Putamen (tissue), 1 donor: Measurements from ENCODE around the gene CSF1R.

Source experiments
- DNase-seq: peaks from one replicate; pipeline ENCODE4 v3.0.0-alpha.2; 2016; ENCODE audit warnings: low spot score

The CSF1R gene

GRCh38 chr5:150085950-150086715, at the start of gene CSF1R:
TSS of gene CSF1R (minus strand) at chr5:150086554. CDS start at chr5:150086427, 127 bp downstream.
- DNase-seq: no peak

DNA sequence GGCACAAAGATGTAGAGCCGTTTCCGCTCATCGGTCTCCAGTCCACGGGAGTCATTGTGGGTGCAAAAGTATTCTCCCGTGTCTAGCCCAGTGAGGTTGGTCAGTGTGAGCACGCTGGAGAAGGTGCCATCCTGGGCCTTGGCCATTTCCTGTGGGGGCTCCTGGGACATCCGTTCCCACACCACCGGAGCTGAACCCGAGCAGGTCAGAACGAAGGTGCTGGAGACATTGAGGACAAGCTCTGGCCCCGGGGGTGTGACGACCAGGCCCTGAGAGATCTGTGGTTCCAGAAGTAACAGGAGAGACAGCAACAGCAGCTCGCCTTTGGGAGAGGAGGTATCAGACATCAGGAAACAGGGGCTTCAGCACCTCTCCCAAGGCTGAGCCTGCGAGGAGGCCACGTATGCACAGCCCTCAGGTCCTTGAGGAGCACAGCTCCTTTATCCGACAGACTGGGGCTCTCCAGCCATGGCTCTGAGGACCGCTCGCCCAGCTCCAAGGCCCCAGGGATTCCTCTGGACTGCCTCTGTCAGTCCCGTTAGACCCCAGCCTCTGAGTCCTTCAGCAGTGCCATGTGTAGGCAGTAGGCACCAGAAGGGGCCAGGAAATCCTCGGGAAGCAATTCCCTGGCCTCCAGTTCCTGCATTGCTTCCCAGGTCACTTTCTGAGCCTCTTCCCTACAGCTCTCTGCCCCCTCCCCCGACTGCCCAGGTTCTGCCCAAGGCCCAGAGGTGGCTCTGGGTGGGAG, 49.4 kb upstream of the CSF1R start:
- DNase-seq: no peak

- DNase-seq: no peak
Observed at GRCh38 chr5:150134198-150134588, 47.8 kb upstream of the CSF1R start.

DNA sequence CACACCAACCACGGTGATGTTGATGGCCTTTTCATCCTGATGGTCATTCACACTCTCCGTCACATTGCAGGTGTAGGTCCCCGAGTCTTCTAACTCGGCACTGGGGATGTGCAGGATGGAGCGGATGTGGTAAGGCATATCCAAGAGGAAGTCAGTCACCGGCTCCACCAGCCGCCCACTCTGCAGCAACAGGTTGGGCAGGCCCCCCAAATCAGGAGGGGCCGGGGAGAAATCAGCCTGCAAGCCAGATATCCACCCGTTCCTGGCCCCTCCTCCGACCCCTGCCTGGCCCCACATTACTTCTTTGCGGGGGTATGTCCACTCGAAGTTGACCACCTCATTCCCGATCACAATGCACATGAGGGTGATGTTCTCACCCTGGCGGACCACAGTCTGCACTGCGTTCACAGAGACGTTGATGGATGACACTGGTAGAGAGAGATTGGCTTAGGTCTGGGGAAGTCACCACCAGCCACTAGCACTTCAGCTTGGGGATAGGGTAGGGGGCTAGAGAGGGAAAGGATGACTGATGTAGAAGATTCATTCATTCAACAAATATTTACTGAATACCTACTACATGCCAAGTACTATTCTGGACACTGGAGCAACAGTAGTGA, 47.3 kb upstream of the CSF1R start:
- no peak for DNase-seq

GRCh38 chr5:150132740-150133139, 46.4 kb upstream of the CSF1R start:
- no peak for DNase-seq

DNA sequence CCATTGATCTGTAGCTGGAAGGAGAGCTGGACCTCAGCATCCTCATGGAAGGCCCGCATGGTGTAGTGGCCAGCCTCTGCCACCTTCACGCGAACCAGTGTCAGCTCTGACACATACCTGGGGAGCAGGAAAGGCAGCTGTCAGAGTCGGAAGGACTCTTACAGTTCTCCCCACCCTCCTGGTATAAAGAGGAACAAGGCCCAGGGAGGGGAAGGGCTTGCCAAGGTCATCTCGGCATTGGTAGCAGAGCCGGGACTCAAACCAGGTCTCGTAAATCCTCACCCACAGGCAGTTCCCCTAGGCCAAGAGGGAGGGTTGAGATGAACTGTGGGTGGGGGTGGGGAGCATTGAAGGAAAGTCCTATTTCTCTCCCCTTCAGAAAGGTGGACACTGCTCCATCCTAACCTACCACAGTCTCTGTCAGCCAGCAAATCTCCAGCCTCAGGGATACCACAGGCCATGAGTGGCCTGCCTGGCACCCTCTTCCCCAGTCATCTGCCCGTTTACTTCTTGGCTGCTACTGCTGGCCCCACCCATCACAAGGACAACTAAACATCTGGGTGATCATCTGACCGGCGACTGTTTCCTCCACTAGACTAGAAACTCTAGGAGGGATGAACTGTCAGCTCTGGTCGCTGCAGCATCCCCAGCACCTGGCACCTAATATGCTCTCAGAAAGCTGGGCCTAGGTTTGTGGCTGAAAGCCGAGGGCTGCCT, 45.8 kb upstream of the CSF1R start:
- DNase-seq: no peak

DNA sequence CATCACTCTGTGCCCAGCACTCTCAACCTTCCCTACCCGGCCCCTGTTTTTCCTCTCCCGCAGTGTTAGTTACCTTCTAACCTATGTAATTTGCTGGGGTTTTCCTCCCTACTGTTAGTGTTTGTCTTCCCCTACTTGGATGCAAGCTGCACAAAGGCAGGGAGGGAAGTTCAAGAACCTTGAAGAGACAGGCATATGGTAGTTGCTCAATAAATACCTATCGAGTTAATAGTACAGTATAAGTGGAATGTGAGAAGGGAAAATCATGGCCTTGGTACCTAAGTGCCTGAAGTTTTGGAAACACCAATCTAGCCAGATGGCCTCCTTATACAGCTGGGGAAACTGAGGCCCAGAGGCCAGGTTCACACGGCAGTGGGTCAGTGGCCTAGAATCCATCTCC, 45.1 kb upstream of the CSF1R start:
- no peak for DNase-seq

DNA sequence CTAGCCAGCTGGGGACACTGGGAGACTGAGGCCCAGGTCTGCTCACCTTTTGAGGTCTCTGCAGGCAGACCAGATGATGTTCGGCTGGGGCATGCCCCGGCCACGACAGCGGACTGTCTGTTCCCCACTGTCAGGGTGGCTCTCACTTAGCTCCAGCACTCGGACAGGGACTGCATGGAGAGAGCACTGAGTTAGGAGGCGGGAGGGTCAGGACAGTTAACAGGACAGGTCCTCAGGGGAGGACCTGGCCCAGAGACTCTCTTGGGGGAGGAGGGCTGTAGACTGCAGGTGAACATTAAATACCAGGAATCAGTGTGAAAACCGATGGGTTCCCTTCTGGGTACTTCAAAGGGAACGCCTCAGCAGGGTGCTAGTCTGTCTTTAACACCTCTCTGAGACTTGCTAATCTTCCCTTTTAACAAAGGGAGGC, 44.2 kb upstream of the CSF1R start:
- DNase-seq: no peak

DNA sequence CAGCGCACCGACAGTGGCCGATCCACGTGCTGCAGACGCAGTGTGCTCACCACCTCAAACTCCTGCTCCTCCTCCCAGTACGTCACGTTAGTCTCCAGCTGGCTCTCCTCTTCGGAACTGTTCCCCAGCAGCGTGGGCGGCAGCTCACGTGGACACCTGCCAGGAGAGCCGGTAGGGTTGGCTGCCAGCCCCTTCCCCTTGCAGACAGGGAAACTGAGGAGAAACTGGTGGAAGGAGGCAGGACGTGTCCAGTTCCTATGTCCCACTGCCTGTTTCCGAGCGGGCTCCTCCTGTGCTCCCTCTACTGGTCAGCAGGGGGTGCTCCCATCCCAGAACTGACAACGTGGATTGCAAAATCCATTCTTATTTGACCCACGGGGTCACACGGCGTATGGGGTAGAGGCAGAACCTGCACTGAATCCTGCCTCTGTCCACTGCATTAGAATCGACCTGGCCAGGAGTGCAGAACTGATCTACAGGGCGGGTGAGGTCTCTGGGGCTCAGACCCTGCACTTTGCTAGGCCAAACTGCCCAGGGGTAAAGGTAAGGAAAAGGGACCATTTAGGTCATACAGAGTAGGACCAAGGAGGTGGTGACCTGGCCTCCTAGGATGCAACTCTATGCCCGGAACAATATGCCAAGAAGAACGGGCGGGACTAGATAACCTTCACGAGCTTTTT, 43.6 kb upstream of the CSF1R start:
- DNase-seq: peak; percentile 41

DNA sequence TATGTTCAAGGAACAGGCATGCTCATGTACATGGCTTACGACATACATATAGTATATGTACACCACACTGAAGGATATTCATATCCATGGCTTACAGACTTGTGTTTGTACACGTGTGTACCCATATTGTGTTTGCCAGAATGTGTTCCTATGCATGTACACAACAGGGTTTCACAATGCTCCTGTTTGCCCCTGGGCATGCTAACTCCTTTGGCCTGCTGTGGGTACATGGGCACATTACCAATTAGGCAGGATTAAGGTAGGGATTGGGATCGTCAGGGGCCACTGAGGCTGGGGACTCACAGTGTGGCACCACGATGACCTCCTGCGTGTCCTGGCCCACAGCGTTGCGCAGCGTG, 43.1 kb upstream of the CSF1R start:
- no peak for DNase-seq

- no peak for DNase-seq
Observed at GRCh38 chr5:150126921-150127265, 40.5 kb upstream of the CSF1R start.

DNA sequence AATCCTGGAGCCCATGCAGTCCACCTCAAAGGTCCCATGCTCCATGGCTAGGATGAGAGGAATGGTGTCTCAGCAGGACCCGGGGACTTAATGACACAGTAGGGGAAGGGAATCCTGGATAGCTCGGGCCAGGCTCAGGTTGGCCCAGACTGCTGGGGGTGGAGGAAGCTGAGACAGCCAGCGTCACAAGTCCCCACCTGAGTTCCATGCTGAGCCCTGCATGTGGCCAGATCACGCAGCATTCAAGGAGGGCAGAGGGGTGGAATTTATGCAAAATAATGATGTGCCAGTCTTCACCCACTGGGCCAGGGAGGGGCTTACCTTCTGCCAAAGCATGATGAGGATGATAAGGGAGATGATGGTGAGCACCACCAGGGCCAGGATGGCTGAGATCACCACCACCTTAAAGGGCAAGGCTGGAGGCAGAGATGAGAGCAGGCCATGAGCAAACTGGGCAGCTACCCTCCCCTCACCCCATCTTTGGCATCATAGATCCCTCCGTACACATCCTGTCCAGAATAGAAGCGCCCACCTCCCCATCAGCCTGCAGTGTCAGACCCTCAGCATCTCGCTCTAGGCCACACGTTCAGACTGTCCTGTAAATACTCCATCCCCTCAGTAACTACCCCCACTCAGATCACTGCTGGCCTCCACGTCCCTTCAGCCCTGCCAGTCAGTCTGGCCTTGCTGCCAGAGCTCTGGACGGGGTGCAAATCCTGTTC, 40.0 kb upstream of the CSF1R start:
- DNase-seq: no peak

DNA sequence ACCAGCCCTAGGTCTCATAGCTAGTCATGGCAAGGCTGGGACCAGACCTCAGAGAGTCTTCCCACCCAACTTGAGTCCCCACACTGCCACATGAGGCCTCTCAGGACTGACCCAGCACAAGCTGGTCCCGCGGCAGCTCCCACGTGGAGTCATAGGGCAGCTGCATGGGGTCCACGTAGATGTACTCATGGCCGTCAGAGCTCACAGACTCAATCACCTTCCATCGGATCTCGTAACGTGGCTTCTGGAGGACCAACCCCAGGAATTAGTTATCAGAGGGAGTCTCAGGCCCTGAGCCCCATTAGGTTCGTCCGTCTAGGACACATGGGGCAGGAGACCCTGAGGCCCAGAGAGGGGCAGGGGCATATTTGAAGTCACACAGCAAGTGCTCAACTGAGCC, 39.0 kb upstream of the CSF1R start:
- DNase-seq: no peak

GRCh38 chr5:150124596-150124995, 38.2 kb upstream of the CSF1R start:
- no peak for DNase-seq

- no peak for DNase-seq
Observed at GRCh38 chr5:150124111-150124557, 37.8 kb upstream of the CSF1R start.

GRCh38 chr5:150123542-150123941, 37.2 kb upstream of the CSF1R start:
- no peak for DNase-seq

DNA sequence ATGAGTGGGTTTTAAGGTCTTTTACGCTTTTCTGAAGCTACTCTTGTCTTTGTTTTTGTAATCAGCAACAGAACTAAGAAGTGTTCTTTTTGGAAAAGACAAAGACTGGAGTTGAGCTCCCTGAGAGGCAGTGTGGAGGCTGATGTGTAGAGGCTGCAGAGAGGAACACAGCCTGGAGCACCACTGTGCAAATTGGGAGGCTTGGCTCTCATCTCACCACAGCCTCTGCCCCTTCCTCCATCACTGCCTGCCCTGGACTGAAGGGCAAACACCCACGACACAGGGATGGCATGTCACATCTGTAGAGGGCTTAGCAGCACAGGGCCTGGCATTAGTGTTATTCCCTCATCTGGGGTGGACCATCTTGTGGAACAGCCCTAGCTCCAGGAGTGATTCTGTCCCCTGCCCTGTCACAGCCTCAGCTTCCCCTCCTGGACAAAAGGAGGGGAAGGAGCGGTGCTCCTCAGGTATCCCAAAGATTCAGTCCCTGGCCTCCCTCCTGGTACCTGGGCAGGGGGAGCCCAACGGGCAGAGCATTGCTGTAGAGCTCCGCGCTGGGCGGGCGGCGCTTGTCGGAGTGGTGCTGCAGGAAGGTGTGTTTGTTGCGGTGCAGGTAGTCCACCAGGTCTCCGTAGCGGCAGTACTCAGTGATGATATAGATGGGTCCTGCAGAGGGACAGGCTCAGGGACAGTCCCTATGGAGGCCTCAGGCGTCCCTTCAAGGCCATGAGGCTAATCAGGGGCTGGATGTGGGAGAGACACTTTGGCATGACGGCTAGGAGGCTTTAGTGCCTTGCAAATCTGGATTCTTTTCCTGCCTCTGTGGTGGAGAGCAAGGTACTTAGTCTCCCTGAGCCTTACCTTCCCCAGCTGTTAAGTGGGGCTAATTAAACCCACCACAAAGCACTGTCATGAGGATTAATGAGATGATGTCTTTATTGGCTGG, 36.5 kb upstream of the CSF1R start:
- DNase-seq: no peak

- no peak for DNase-seq
Observed at GRCh38 chr5:150122158-150122510, 35.8 kb upstream of the CSF1R start.

- no peak for DNase-seq
Observed at GRCh38 chr5:150121448-150122157, 35.2 kb upstream of the CSF1R start.
